NCI-H1930 (cell line): Measurements from ENCODE around the gene FYTTD1.

Experiments
- DNase-seq, 2 experiments: peaks; one replicate each; lab custom pipeline; 2025; lab: John Stamatoyannopoulos, UW

The FYTTD1 gene

GRCh38 chr3:197833930-197834715, 84.4 kb downstream of the FYTTD1 start:
- DNase-seq, result no peak

- DNase-seq, result no peak
Observed at GRCh38 chr3:197835509-197835908, 85.8 kb downstream of the FYTTD1 start.

GRCh38 chr3:197836244-197836643, 86.6 kb downstream of the FYTTD1 start:
- no peak for DNase-seq
